Muscle layer of colon (tissue), 2 donors: ENCODE data around the gene XRN2.

Source experiments
- H3K27ac ChIP-seq: one replicate; pipeline ENCODE4 v1.7.0; 2013; ENCODE audit warnings: low read depth, mild to moderate bottlenecking, low read length, moderate library complexity
- H3K27me3 ChIP-seq, 2 donors: one replicate each; pipeline ENCODE4 v1.7.0; 2013; ENCODE audit warnings: low read length in 2 of 2, mild to moderate bottlenecking in 2 of 2; ENCODE audit not compliant: insufficient read depth in 2 of 2, control insufficient read depth in 1 of 2
- H3K36me3 ChIP-seq: one replicate; pipeline ENCODE4 v1.7.0; 2013; ENCODE audit warnings: mild to moderate bottlenecking, low read length; ENCODE audit not compliant: insufficient read depth
- H3K4me1 ChIP-seq: one replicate; pipeline ENCODE4 v1.7.0; 2013; ENCODE audit warnings: mild to moderate bottlenecking, low read length; ENCODE audit not compliant: insufficient read depth
- H3K4me3 ChIP-seq, 2 donors: one replicate each; pipeline ENCODE4 v1.7.0; 2013; ENCODE audit warnings: low read length in 2 of 2, low read depth in 1 of 2, mild to moderate bottlenecking in 1 of 2, moderate library complexity in 1 of 2
- H3K9ac ChIP-seq: one replicate; pipeline ENCODE4 v1.7.0; 2013; ENCODE audit warnings: low read length
- H3K9me3 ChIP-seq: one replicate; pipeline ENCODE4 v1.7.0; 2013; ENCODE audit warnings: mild to moderate bottlenecking, low read length
- donor health status: abdominal sarcoma.
- donor health status: Adenocarcinoma of cecum.

The XRN2 gene

GRCh38 chr20:21376626-21377025, 73.5 kb downstream of the XRN2 start:
- H3K4me1 ChIP-seq = no peaks in the 10 kb centered on the region
- no peaks in the 10 kb centered on the region for H3K27me3 ChIP-seq
- no peak overlapping the region for H3K9ac ChIP-seq
- H3K9me3 ChIP-seq = no peaks in the 10 kb centered on the region
- H3K36me3 ChIP-seq = peaks cover 3% of the 10 kb centered on the region
- H3K4me3 ChIP-seq = no peak overlapping the region
- no peak overlapping the region for H3K27ac ChIP-seq

- H3K9me3 ChIP-seq = no peaks in the 10 kb centered on the region
- no peaks in the 10 kb centered on the region for H3K4me1 ChIP-seq
- no peak overlapping the region for H3K9ac ChIP-seq
- no peak overlapping the region for H3K4me3 ChIP-seq
- H3K27ac ChIP-seq = no peak overlapping the region
- H3K36me3 ChIP-seq = peaks cover 9% of the 10 kb centered on the region
- H3K27me3 ChIP-seq = no peaks in the 10 kb centered on the region
These were observed 74.6 kb downstream of the XRN2 start for GRCh38 chr20:21377701-21378100.

GRCh38 chr20:21378259-21378658, 75.1 kb downstream of the XRN2 start:
- H3K4me3 ChIP-seq = no peak overlapping the region
- peaks cover 9% of the 10 kb centered on the region for H3K36me3 ChIP-seq
- no peak overlapping the region for H3K9ac ChIP-seq
- H3K27me3 ChIP-seq = no peaks in the 10 kb centered on the region
- no peaks in the 10 kb centered on the region for H3K9me3 ChIP-seq
- no peaks in the 10 kb centered on the region for H3K4me1 ChIP-seq
- H3K27ac ChIP-seq = no peak overlapping the region

GRCh38 chr20:21380711-21381110, 77.6 kb downstream of the XRN2 start:
- Histone ChIP-seq H3K9me3 (no peaks in the 10 kb centered on the region), H3K4me3 (no peak overlapping the region), H3K27ac (no peak overlapping the region), H3K4me1 (no peaks in the 10 kb centered on the region), H3K27me3 (no peaks in the 10 kb centered on the region), H3K9ac (no peak overlapping the region), H3K36me3 (peaks cover 12% of the 10 kb centered on the region)

GRCh38 chr20:21381619-21382018, 78.5 kb downstream of the XRN2 start:
- no peak overlapping the region for H3K4me3 ChIP-seq
- H3K27me3 ChIP-seq = no peaks in the 10 kb centered on the region
- no peak overlapping the region for H3K9ac ChIP-seq
- H3K4me1 ChIP-seq = no peaks in the 10 kb centered on the region
- H3K9me3 ChIP-seq = no peaks in the 10 kb centered on the region
- H3K27ac ChIP-seq = no peak overlapping the region
- peaks cover 14% of the 10 kb centered on the region for H3K36me3 ChIP-seq

- no peaks in the 10 kb centered on the region for H3K27me3 ChIP-seq
- H3K36me3 ChIP-seq = peaks cover 31% of the 10 kb centered on the region
- H3K27ac ChIP-seq = no peak overlapping the region
- H3K4me3 ChIP-seq = no peak overlapping the region
- no peaks in the 10 kb centered on the region for H3K9me3 ChIP-seq
- no peak overlapping the region for H3K9ac ChIP-seq
- no peaks in the 10 kb centered on the region for H3K4me1 ChIP-seq
These were observed 81.3 kb downstream of the XRN2 start for GRCh38 chr20:21384308-21384892.

- H3K27me3 ChIP-seq = no peaks in the 10 kb centered on the region
- no peak overlapping the region for H3K9ac ChIP-seq
- H3K4me1 ChIP-seq = no peaks in the 10 kb centered on the region
- H3K36me3 ChIP-seq = peaks cover 36% of the 10 kb centered on the region
- H3K4me3 ChIP-seq = no peak overlapping the region
- H3K9me3 ChIP-seq = no peaks in the 10 kb centered on the region
- H3K27ac ChIP-seq = no peak overlapping the region
These were observed 83.0 kb downstream of the XRN2 start for GRCh38 chr20:21386111-21386510.

- Histone ChIP-seq H3K27ac (no peak overlapping the region), H3K27me3 (peaks cover 10 to 14% of the 10 kb centered on the region in 2 donors), H3K9ac (no peak overlapping the region), H3K9me3 (no peaks in the 10 kb centered on the region), H3K4me1 (no peaks in the 10 kb centered on the region), H3K4me3 (no peak overlapping the region), H3K36me3 (peaks cover 32% of the 10 kb centered on the region)
These were observed 84.4 kb downstream of the XRN2 start for GRCh38 chr20:21387528-21387927.

- Histone ChIP-seq H3K9me3 (peaks cover 10% of the 10 kb centered on the region), H3K9ac (no peak overlapping the region), H3K27me3 (peaks cover 20 to 22% of the 10 kb centered on the region in 2 donors), H3K4me3 (no peak overlapping the region), H3K27ac (no peak overlapping the region), H3K36me3 (peaks cover 30% of the 10 kb centered on the region), H3K4me1 (no peaks in the 10 kb centered on the region)
These were observed 85.4 kb downstream of the XRN2 start for GRCh38 chr20:21388566-21388965.

GRCh38 chr20:21389368-21389767, 86.2 kb downstream of the XRN2 start:
- Histone ChIP-seq H3K9me3 (peaks cover 16% of the 10 kb centered on the region), H3K27ac (no peak overlapping the region), H3K9ac (no peak overlapping the region), H3K27me3 (peaks cover 28 to 30% of the 10 kb centered on the region in 2 donors), H3K4me1 (no peaks in the 10 kb centered on the region), H3K4me3 (no peak overlapping the region), H3K36me3 (peaks cover 30% of the 10 kb centered on the region)

GRCh38 chr20:21390768-21391167, 87.6 kb downstream of the XRN2 start:
- H3K4me3 ChIP-seq = no peak overlapping the region
- H3K36me3 ChIP-seq = peaks cover 27% of the 10 kb centered on the region
- peaks cover 24% of the 10 kb centered on the region for H3K9me3 ChIP-seq
- peaks cover 42 to 44% of the 10 kb centered on the region in 2 donors for H3K27me3 ChIP-seq
- no peaks in the 10 kb centered on the region for H3K4me1 ChIP-seq
- H3K27ac ChIP-seq = no peak overlapping the region
- no peak overlapping the region for H3K9ac ChIP-seq

GRCh38 chr20:21391185-21391971, 88.2 kb downstream of the XRN2 start:
- Histone ChIP-seq H3K9ac (no peak overlapping the region), H3K27me3 (peaks cover 47 to 50% of the 10 kb centered on the region in 2 donors), H3K36me3 (peaks cover 25% of the 10 kb centered on the region), H3K27ac (no peak overlapping the region), H3K4me1 (no peaks in the 10 kb centered on the region), H3K9me3 (peaks cover 24% of the 10 kb centered on the region), H3K4me3 (no peak overlapping the region)
